ENCODE results near the gene NRG3.

Gene NRG3

DNA sequence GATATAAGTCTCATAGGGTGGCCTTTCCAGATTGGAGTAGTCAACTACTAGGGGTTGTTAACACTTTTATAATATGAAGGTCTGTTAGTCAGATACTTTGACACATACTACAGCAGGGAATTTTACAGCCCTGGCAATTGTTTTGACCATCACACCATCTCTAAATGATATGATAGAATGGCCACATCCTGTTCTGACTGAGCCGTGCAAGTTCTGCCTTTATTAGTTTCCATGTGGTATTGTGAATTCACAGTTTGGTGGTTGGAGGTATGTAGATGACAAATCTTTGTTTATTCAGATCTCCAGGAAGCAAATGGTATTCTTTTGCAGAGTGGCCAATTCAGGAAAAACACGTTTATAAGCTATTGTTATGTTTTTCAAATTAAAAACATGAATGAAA is 83.0 kb downstream of the NRG3 start:
- no peak overlapping the region for H3K4me3 Mint-ChIP-seq
- H3K9me3 Mint-ChIP-seq = peaks cover 0 to 5% of the 10 kb centered on the region in 2 donors
- DNase-seq = no peak
- no peak overlapping the region for H3K27ac Mint-ChIP-seq
- no peaks in the 10 kb centered on the region for H3K36me3 Mint-ChIP-seq
- H3K4me1 Mint-ChIP-seq = no peaks in the 10 kb centered on the region
- ATAC-seq (replicated peaks) = no peak
- no peaks in the 10 kb centered on the region for H3K27me3 Mint-ChIP-seq

DNA sequence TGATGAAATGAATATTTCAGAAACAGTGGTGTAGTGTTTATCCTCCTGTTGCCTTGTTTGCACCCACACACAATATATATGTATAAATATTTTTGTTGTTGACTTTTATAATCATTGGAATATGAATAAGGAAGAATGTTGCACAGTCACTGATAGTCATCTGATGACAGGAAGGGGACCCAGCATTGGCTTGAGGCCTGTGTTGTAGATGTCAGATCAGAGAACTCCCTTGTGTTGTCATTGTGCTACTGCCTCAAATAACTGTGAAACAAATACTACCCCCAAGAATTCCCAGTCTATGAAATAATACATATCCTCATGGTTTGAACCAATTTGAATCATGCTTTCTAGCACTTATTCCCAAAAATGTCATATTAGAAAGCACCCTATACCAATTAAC is 84.0 kb downstream of the NRG3 start:
- no peak for ATAC-seq (replicated peaks)
- Mint-ChIP-seq H3K27ac (no peak overlapping the region), H3K9me3 (peaks cover 0 to 5% of the 10 kb centered on the region in 2 donors), H3K27me3 (no peaks in the 10 kb centered on the region), H3K4me3 (no peak overlapping the region), H3K4me1 (no peaks in the 10 kb centered on the region), H3K36me3 (no peaks in the 10 kb centered on the region)
- no peak for DNase-seq

DNA sequence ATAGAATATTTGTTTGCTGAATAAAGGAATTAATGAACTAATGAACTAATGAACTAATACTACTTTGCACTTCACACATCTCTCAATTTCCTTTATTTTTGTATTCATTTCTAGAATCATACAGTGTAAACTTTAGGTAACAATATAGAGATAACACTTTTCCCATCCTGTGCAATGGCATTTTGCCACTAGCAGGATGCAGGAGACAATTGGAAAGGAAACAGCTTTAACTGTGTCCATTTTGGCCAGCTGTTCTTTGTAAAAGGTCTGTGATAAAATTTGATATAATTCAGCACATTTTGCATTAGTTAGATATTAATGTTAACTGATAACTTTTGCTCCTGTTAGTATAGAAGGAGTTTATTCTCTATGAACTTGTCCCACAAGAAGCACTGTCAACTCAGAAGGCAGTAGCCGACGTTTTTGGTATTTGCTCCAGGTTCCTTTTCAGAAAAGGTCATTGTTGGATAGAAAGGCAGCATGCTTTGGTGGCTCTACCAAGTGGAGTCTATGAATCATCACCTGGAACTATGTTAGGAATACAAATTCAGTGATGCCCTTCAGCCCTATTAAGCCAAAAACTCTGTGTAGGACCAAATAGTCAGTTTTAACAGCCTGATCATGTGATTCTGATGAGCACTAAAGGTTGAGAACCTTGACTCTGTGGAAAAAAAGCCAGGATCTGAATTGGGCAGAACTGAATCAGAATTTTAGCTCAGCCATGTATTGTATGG is 86.6 kb downstream of the NRG3 start:
- Mint-ChIP-seq H3K4me1 (no peaks in the 10 kb centered on the region), H3K9me3 (peaks cover 4 to 6% of the 10 kb centered on the region in 2 donors), H3K27ac (no peak overlapping the region), H3K27me3 (no peaks in the 10 kb centered on the region), H3K4me3 (no peak overlapping the region), H3K36me3 (no peaks in the 10 kb centered on the region)
- ATAC-seq (replicated peaks) (no peak), DNase-seq (no peak)

DNA sequence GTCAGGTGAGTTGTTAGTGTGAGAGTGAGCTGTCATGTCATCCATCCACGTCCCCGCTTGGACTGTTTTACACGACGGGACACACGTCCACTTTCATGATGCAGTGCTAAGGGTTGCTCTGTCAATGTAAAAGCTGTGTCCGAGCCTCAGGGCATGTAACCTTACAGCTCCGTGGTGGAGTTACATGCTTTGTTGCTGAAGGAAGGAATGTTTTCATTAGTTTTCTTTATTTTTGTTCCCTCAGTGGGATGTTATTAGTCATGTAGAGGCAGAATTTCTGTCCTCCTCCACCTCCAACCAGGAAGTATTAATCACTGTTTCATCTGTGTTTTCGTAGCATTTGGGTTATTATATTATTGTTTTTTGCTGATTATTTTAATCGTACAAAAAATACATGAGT is 88.6 kb downstream of the NRG3 start:
- H3K27me3 Mint-ChIP-seq = no peaks in the 10 kb centered on the region
- H3K4me3 Mint-ChIP-seq = no peak overlapping the region
- H3K27ac Mint-ChIP-seq = no peak overlapping the region
- DNase-seq = no peak
- H3K36me3 Mint-ChIP-seq = no peaks in the 10 kb centered on the region
- H3K4me1 Mint-ChIP-seq = no peaks in the 10 kb centered on the region
- ATAC-seq (replicated peaks) = no peak
- H3K9me3 Mint-ChIP-seq = peaks cover 4 to 5% of the 10 kb centered on the region in 2 donors

DNA sequence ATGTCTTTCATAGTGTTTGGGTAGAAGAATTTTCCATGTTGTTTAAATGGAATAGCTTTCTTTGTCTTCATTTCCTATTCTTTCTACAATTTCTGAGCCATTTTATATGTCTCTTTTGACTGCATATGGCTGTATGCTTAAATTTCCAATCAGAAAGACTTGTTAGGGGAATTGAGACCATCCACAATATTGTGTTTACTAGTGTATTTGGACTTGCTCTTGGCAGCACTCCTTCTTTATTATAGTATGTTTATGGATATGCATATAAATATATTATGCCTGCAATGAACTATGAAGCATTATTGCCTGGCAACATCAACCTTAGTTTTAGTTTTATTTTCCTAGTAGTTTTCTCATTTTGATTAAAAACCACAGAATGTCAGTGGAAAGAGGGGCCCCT is 92.7 kb downstream of the NRG3 start:
- ATAC-seq (replicated peaks) = no peak
- Mint-ChIP-seq H3K36me3 (no peaks in the 10 kb centered on the region), H3K27me3 (no peaks in the 10 kb centered on the region), H3K4me1 (no peaks in the 10 kb centered on the region), H3K4me3 (no peak overlapping the region), H3K9me3 (peaks cover 9 to 17% of the 10 kb centered on the region in 2 donors), H3K27ac (no peak overlapping the region)
- DNase-seq = no peak

DNA sequence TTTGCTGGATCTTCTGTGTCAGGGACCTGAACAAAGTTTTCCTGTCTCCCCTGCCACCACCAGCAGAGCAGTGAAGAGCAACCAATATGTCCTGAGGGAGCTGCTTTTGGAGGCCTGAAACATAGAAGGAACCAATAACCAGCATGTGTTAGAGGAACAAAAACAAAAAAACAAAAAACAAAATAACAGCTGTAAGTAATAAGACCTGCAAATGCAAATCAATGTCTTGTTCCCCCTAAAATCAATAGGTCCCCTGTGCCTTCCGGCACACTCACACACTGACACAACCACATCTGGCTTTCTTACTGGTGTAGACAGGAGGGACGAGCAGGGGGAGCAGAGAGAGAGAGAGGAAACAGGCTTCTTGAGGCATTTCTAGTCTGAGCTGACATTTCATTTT is 94.1 kb downstream of the NRG3 start:
- Mint-ChIP-seq H3K4me1 (no peaks in the 10 kb centered on the region), H3K4me3 (no peak overlapping the region), H3K36me3 (no peaks in the 10 kb centered on the region), H3K9me3 (peaks cover 14 to 20% of the 10 kb centered on the region in 2 donors), H3K27ac (no peak overlapping the region), H3K27me3 (no peaks in the 10 kb centered on the region)
- ATAC-seq (replicated peaks) (no peak), DNase-seq (no peak)

DNA sequence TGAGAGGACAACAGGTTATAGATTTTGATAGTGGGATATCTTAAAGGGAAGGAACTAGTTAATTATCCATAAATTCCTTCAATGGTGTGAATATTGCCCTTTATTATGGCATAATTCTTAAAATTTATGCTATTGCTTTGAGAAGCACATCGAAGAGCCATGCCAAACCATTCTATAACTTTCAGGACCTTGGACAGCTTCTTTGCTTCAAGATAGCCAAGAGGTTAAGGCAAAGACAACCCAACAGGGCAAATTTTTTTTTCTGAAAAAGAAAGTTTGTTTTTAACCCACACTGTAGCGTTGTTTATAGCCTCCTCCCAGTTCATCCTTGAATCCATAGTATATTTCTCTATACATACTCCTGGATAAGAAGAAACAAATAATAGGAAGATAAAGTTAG is 103.2 kb downstream of the NRG3 start:
- H3K4me3 Mint-ChIP-seq = no peak overlapping the region
- H3K36me3 Mint-ChIP-seq = no peaks in the 10 kb centered on the region
- ATAC-seq (replicated peaks) (no peak), DNase-seq (no peak)
- H3K9me3 Mint-ChIP-seq = peaks cover 4 to 14% of the 10 kb centered on the region in 2 donors
- H3K27ac Mint-ChIP-seq = no peak overlapping the region
- no peaks in the 10 kb centered on the region for H3K4me1 Mint-ChIP-seq
- H3K27me3 Mint-ChIP-seq = no peaks in the 10 kb centered on the region

DNA sequence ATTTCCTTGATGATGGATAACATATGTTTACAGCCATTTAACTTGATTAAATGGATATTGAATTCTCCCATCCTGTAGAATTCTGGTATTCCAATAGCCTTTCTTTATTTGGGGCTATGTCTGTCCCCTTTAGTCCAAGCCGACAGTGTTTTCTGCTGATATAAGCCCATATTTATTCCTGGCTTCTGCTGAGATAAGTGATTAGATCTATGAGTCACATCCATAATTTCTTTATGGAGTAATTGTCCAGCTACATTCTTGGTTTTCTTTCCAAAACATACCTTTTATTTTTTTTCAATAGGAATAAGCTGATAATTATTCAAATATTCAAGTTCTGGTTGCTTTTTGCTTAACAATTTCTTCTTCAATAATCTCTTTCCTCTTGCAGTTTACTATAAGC is 106.7 kb downstream of the NRG3 start:
- H3K9me3 Mint-ChIP-seq = peaks cover 0 to 4% of the 10 kb centered on the region in 2 donors
- H3K4me3 Mint-ChIP-seq = no peak overlapping the region
- H3K4me1 Mint-ChIP-seq = no peaks in the 10 kb centered on the region
- H3K27me3 Mint-ChIP-seq = no peaks in the 10 kb centered on the region
- ATAC-seq (replicated peaks) (no peak), DNase-seq (no peak)
- H3K27ac Mint-ChIP-seq = no peak overlapping the region
- no peaks in the 10 kb centered on the region for H3K36me3 Mint-ChIP-seq

DNA sequence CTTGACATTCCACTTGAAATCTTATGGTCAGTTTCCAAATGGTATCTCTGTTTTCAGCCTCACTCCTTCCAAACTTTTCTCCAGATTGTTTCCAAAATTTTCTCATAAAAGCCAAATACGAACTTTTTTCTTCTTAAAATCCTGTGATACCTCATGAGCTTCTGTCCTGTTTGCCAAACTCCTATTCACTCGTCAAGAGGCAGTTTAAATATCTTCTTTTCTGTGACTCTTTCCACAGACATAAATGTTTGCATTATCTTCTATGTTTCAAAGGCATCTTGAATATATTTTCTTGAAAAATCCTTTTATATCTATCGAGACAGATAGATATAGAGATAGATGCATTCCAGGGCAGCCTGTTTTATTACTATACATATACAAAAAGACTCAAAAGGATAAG is 109.4 kb downstream of the NRG3 start:
- DNase-seq (no peak), ATAC-seq (replicated peaks) (no peak)
- no peaks in the 10 kb centered on the region for H3K27me3 Mint-ChIP-seq
- peaks cover 0 to 7% of the 10 kb centered on the region in 2 donors for H3K9me3 Mint-ChIP-seq
- no peak overlapping the region for H3K4me3 Mint-ChIP-seq
- no peaks in the 10 kb centered on the region for H3K4me1 Mint-ChIP-seq
- H3K36me3 Mint-ChIP-seq = no peaks in the 10 kb centered on the region
- H3K27ac Mint-ChIP-seq = no peak overlapping the region

DNA sequence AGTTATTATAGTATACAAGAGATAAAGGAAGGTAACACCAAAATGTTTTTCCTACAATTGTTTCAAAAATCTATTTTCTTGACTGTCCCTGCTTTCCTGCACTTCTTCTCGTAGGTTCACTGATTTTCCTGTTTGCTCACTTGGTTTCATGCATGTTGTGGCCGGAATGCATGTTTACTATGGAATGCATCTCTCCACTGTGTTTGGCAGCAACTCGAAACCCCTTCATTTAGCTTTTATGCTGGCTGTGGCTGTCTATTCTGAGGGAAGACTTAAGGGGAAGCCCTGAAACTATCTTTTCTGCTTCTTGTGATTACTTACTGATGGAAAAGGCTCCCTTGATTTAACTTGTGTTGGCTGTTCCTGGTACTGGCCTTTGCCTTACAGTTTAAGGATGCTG is 120.3 kb downstream of the NRG3 start:
- no peaks in the 10 kb centered on the region for H3K27me3 Mint-ChIP-seq

DNA sequence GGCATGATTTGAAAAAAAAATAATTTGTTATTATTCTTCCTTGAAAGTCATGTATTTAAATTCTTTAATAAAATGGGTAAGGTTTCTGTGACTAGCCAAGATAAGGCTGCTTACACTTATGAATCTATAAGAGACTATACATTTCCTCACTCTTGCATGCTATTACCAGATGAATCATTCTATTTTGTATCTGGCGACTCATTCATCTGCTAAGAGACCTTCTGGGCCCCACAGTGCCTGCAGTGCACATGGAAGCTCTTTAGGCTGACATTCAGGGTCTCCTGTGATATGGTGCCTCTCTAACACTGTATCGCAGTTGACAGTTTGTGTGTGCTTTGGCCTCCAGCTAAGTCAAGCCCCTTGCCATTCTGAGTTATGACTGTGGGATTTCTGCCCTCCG is 121.9 kb downstream of the NRG3 start:
- H3K27me3 Mint-ChIP-seq = no peaks in the 10 kb centered on the region
- no peaks in the 10 kb centered on the region for H3K9me3 Mint-ChIP-seq
- H3K4me3 Mint-ChIP-seq = no peak overlapping the region
- no peak for DNase-seq
- H3K27ac Mint-ChIP-seq = no peak overlapping the region
- no peak for ATAC-seq (replicated peaks)
- no peaks in the 10 kb centered on the region for H3K36me3 Mint-ChIP-seq
- H3K4me1 Mint-ChIP-seq = no peaks in the 10 kb centered on the region

More for the DNA sequence above, 120.3 kb downstream of the NRG3 start:
- no peak overlapping the region for H3K4me3 Mint-ChIP-seq
- no peaks in the 10 kb centered on the region for H3K36me3 Mint-ChIP-seq
- no peaks in the 10 kb centered on the region for H3K4me1 Mint-ChIP-seq
- no peak overlapping the region for H3K27ac Mint-ChIP-seq
- DNase-seq (no peak), ATAC-seq (replicated peaks) (no peak)
- H3K9me3 Mint-ChIP-seq = no peaks in the 10 kb centered on the region

DNA sequence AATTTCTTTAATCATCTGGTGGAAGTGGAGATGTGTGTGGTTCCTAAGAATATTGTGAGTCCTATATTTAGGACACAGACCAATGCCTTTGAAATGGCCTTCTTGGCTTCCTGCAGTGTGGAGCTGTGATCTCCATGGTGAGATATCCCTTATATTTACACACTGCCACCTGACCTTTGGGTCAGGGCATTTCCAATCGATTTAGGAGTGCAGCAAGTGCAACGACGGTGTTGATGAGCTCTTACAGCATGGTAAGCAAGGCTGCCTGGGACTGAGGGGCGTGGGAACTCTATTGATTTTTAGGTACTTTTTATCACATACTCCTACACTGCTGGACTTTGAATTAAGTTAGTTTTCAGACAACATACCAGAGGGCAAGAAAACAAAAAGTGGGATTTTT is 146.0 kb downstream of the NRG3 start:
- Mint-ChIP-seq H3K27me3 (no peaks in the 10 kb centered on the region), H3K36me3 (no peaks in the 10 kb centered on the region), H3K9me3 (peaks cover 14 to 15% of the 10 kb centered on the region in 2 donors), H3K4me3 (no peak overlapping the region), H3K27ac (no peak overlapping the region), H3K4me1 (no peaks in the 10 kb centered on the region)
- DNase-seq = no peak
- ATAC-seq (replicated peaks) = no peak

DNA sequence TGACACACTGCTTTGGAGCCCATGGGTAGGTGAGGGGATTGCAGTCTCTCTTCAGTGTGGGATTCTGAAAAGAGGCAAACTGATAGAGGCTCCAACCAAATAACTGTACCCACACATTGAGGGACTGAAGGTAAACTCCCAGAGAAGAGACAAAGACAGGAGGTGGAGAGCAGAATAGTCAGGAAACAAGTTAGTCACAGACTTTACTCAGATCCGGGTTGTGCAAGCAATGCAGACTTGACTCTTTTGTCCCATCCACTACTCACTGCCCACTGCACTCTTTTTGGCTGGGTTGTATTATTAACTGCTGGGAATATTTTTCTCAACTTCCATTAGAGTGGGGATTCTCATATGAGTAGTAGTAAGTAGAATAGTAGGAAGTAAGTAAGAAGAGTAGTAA is 152.7 kb downstream of the NRG3 start:
- peaks cover 0 to 5% of the 10 kb centered on the region in 2 donors for H3K9me3 Mint-ChIP-seq
- no peak overlapping the region for H3K4me3 Mint-ChIP-seq
- no peak overlapping the region for H3K27ac Mint-ChIP-seq

DNA sequence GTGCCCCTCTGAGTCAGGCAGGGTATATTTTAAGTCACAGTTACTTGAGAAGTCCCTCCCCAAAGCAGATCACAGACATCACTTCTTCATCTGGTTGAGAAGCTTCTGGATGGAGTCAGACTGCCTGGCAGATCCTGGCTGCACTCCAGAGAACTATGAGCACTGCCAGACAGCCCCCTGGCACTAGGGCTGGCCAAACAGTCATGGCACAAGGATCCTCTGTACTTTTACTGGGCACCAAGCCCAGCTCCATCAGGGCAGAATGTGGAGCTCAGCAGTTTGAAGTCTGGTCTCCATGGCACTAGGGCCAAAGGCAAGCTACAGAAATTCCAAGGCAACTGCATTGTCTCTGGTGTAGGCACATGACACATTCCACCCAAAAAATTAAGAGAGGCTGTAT is 162.1 kb downstream of the NRG3 start:
- H3K36me3 Mint-ChIP-seq = no peaks in the 10 kb centered on the region
- DNase-seq (no peak), ATAC-seq (replicated peaks) (no peak)
- no peak overlapping the region for H3K27ac Mint-ChIP-seq
- H3K4me1 Mint-ChIP-seq = no peaks in the 10 kb centered on the region
- H3K4me3 Mint-ChIP-seq = no peak overlapping the region
- no peaks in the 10 kb centered on the region for H3K27me3 Mint-ChIP-seq
- peaks cover 0 to 4% of the 10 kb centered on the region in 2 donors for H3K9me3 Mint-ChIP-seq

More for the DNA sequence above, 152.7 kb downstream of the NRG3 start:
- DNase-seq (no peak), ATAC-seq (replicated peaks) (no peak)
- H3K4me1 Mint-ChIP-seq = no peaks in the 10 kb centered on the region
- H3K36me3 Mint-ChIP-seq = no peaks in the 10 kb centered on the region
- no peaks in the 10 kb centered on the region for H3K27me3 Mint-ChIP-seq

DNA sequence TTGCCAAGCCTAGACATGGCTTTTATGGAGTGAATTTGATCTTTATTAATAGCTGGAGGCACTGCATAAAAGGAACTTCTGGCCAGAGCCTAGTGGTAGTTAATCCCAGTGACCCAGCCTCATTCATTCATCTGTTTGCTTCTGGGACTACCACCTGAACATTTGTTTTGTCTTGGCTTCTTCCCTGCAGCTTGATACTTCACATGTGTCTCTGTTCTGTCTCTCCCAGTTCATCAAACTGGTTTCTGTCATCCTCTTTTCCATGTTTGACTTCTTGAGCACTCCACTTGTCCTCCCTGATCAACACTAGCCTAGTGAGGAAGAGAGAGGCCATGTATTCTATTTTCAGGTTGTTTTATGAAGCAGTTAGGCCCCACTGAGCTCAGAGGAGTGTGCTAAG is 163.6 kb downstream of the NRG3 start:
- H3K27me3 Mint-ChIP-seq = no peaks in the 10 kb centered on the region
- H3K4me3 Mint-ChIP-seq = no peak overlapping the region
- peaks cover 0 to 4% of the 10 kb centered on the region in 2 donors for H3K9me3 Mint-ChIP-seq
- no peaks in the 10 kb centered on the region for H3K36me3 Mint-ChIP-seq
- ATAC-seq (replicated peaks) (no peak), DNase-seq (no peak)
- no peak overlapping the region for H3K27ac Mint-ChIP-seq
- no peaks in the 10 kb centered on the region for H3K4me1 Mint-ChIP-seq

DNA sequence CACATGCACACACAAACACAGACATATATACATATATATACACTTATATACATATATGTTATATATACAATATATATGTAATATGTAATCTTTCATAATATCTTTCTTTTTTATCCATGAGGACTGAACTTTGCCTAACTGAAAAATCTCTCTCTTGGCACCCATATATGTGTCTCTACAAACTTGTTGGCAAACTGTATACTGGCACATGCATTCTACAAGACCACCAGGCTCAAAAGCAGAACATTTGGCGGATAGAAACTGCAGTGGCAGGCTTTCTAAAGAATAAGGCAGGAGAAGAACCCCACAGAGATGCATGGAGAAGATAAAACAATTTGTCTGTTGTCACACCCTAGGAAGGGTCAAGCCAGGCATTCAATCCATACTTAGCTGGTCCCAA is 165.3 kb downstream of the NRG3 start:
- no peak for DNase-seq
- Mint-ChIP-seq H3K27me3 (no peaks in the 10 kb centered on the region), H3K4me3 (no peak overlapping the region), H3K4me1 (no peaks in the 10 kb centered on the region), H3K36me3 (no peaks in the 10 kb centered on the region), H3K27ac (no peak overlapping the region), H3K9me3 (peaks cover 0 to 4% of the 10 kb centered on the region in 2 donors)
- no peak for ATAC-seq (replicated peaks)
